Heart left ventricle (tissue), 13 donors: Measurements from ENCODE around the gene VCX.

Experiments used
- CTCF ChIP-seq, 12 donors: fragments of 200-600 bp; sonication (generic) in 4 of 12; IDR thresholded peaks; one replicate each; pipeline versions ENCODE4 v1.5.0 to v1.8.0; 2018 to 2022; ENCODE audit warnings: antibody characterized with exemption in 12 of 12, mild to moderate bottlenecking in 5 of 12
- POLR2A ChIP-seq, 2 donors: fragments of 450-650 bp; IDR thresholded peaks; one replicate each; pipeline ENCODE4 v1.6.1; 2017; ENCODE audit warnings: antibody characterized with exemption in 2 of 2, mild to moderate bottlenecking in 2 of 2, moderate library complexity in 2 of 2
- donor health status: ischemic (EF 13 %, LVEDD 7.1; RV severe dilation, severe dysfunction).
- donor health status: DM: no; HTN: yes; CAD: no.
- donor health status: DM: no; HTN: no; CAD: no.
- donor health status: ischemic (EF 25% LVEDD 6.9; RV normal size, moderate dysfunction).
- donor health status: ischemic (EF 25% LVEDD 5.7; RV mildly dilated, moderate dysfunction).
- donor health status: ischemic (EF 35%, LVEDD 5.7; RV mildly dilated, moderate dysfunction).
- donor health status: nonischemic (EF 11% LVEDD 7.7; RV severe dilation, severe dysfunction).
- donor health status: DM: yes; HTN: yes; CAD: no.
- donor health status: PGD.
- donor health status: ischemic (EF 29% LVEDD 5.4; RV normal size, mild dysfunction).
- donor health status: nonischemic (EF 23%, LVEDD 6.1; RV moderate dilation, normal function).

DNA sequence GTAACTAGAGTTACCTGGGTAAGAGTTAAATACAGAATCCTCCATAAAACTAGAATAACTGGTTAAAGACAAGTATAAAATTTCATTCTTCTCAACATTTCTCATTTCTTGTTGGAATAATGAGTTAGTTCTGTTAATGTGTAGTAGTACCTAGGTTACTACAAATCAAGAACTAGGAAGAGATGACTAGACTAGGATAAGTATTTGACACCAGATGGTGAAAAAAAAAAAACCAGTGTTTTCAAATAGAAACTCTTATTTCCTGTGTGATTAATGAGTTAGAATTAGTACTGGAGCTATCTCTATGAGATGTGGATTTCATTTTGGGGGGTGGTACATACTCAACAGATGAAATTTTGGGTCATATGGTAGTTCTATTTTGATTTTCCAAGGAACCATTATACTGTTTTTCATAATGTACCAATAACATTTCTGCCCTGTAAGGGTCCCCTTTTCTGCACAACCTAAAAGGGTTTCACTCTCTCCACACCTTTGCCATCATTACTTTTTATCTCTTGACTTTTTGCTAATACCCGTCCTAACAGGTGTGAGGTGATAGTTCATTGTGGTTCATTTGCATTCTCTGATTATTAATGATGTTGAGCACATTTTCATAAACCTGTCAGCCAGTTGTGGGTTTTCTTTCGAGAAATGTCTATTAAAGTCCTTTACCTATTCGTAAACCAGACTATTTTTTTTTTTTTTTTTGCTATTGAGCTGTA, 1.7 kb upstream of the VCX start:
- TF ChIP-seq CTCF (IDR thresholded peaks at IDR 0.05) (no peak), POLR2A (IDR thresholded peaks at IDR 0.05) (no peak)
